Measurements from ENCODE around the gene GLB1L. TPM values are rescaled to one million over a fixed set of nuclear protein-coding genes. Genes with fewer than 3 reads are reported as not detected.

GLB1L gene
- total RNA-seq, 6 experiments from 2014 or later, result 4.4 to 7.6 (median 5.5) TPM

DNA sequence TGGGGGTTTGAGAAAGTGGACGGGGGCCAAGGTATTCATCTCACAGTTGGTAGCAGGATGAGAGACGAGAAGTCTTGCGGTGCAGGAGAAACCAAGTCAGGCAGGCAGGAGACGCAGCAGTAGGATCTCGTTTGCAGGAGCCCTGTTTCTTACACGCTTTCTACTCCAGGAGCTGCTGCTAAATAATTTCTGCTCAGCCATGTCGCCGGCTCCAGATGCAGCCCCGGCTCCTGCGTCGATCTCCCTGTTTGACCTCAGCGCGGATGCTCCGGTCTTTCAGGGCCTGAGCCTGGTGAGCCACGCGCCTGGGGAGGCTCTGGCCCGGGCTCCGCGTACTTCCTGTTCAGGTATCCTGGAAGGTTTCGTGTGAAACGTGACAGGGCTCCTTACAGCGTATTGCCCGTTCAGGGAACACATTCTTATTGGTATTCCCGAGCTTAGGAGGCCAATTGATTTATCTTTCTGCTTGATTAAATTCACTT, 15.1 kb downstream of the GLB1L start:
- Mint-ChIP-seq H3K27ac (peak overlapping the region; percentile 90), H3K36me3 (ENCODE audit: low read depth) (peaks cover 9% of the 10 kb centered on the region), H3K4me3 (peak overlapping the region; percentile 96), H3K4me1 (ENCODE audit: low read depth) (peaks cover 25% of the 10 kb centered on the region), H3K9me3 (no peaks in the 10 kb centered on the region), H3K27me3 (ENCODE audit: insufficient read depth) (no peaks in the 10 kb centered on the region)
- TF ChIP-seq, protein P1, sequence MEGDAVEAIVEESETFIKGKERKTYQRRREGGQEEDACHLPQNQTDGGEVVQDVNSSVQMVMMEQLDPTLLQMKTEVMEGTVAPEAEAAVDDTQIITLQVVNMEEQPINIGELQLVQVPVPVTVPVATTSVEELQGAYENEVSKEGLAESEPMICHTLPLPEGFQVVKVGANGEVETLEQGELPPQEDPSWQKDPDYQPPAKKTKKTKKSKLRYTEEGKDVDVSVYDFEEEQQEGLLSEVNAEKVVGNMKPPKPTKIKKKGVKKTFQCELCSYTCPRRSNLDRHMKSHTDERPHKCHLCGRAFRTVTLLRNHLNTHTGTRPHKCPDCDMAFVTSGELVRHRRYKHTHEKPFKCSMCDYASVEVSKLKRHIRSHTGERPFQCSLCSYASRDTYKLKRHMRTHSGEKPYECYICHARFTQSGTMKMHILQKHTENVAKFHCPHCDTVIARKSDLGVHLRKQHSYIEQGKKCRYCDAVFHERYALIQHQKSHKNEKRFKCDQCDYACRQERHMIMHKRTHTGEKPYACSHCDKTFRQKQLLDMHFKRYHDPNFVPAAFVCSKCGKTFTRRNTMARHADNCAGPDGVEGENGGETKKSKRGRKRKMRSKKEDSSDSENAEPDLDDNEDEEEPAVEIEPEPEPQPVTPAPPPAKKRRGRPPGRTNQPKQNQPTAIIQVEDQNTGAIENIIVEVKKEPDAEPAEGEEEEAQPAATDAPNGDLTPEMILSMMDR (IDR thresholded peaks at IDR 0.05), result no peak
- DNase-seq, result no peak

- peak within 1 kb of the TSS; percentile 90 for H3K27ac Mint-ChIP-seq
- DNase-seq, result peak; percentile 99
- no peaks in the 10 kb centered on the region for H3K9me3 Mint-ChIP-seq
- peaks cover 6% of the 10 kb centered on the region for H3K36me3 Mint-ChIP-seq (ENCODE audit: low read depth)
- peak within 1 kb of the TSS; percentile 96 for H3K4me3 Mint-ChIP-seq
- TF ChIP-seq, protein P1 (IDR thresholded peaks at IDR 0.05), result no peak
- peaks cover 25% of the 10 kb centered on the region for H3K4me1 Mint-ChIP-seq (ENCODE audit: low read depth)
- no peaks in the 10 kb centered on the region for H3K27me3 Mint-ChIP-seq (ENCODE audit: insufficient read depth)
Measured at GRCh38 chr2:219229305-219230058, 15.8 kb downstream of the GLB1L start, which contains the start of the genes ANKZF1 and ATG9A. TSS of gene ANKZF1 (plus strand) at chr2:219229806. CDS start at chr2:219230258, 452 bp downstream. TSS of gene ATG9A (minus strand) at chr2:219229636. CDS start at chr2:219228024, 1,612 bp downstream.

DNA sequence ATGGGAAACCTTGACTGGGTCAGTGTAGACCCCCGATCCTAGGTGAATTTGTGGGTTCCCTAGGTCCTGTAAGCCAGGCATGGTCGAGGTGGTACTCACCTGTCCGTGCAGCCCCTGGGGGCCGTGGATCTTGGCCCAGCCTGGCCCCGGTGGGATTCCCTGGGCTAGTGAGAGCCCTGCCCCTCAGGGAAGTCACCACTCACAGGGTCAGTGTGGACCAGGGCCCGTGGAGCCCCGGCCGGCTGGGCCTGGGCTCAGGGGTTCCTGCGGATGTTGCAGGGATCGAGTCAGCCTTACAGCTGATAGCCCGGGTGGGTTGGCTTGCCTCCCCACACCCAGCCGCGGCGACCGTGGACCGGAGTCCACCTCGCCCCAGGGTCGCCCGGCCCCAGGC, 16.3 kb downstream of the GLB1L start:
- no peaks in the 10 kb centered on the region for H3K27me3 Mint-ChIP-seq (ENCODE audit: insufficient read depth)
- peak overlapping the region; percentile 45 for H3K27ac Mint-ChIP-seq
- H3K4me1 Mint-ChIP-seq (ENCODE audit: low read depth), result peaks cover 25% of the 10 kb centered on the region
- peak overlapping the region; percentile 96 for H3K4me3 Mint-ChIP-seq
- no peak for DNase-seq
- TF ChIP-seq, protein P1 (IDR thresholded peaks at IDR 0.05), result no peak
- H3K9me3 Mint-ChIP-seq, result no peaks in the 10 kb centered on the region
- H3K36me3 Mint-ChIP-seq (ENCODE audit: low read depth), result peaks cover 5% of the 10 kb centered on the region; the same call in 1 of the 2 replicates

DNA sequence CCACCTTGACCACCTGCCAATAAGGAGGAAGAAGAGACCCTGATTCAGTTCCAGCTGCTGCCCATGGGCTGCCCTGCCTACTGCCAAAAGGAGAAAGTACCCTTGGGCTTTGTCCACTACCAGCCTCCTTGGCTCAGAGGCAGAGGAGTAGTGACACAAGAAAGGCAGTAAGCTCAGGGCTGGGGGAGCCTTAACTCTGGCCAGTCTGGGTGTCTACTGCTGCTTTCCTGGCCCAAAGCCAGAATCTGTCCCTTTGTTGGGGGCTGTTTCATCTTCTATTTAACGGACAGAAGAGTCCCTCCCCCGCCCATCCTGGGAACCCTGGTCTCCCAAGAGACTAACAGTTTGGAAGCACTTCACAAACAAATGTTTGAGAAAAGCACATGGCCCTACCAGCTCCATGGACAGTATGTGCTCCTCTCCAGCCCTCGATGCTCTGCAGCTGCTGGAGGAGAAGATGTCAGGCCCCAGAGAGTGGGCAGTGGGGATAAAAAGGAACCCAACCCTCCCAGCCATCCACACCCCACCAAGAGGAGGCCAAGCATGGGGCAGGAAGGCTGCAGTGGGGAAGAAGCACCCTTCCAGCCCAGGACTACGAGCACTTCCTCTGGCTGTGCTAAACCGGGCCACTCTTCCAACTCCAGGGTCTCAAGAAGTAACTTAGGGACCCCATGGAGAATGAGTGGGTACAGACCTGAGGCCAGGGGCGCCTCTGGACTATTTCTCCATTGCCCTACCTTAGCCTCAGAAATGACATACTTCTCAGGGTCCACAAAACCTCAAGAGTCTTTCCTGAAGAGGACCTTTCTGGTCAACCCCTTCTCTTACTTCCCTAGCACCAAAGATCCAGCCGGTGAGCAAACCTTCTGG, 17.0 kb downstream of the GLB1L start:
- TF ChIP-seq, protein P1 (IDR thresholded peaks at IDR 0.05), result no peak
- Mint-ChIP-seq H3K4me3 (peak overlapping the region; percentile 96), H3K4me1 (ENCODE audit: low read depth) (peaks cover 25% of the 10 kb centered on the region), H3K9me3 (no peaks in the 10 kb centered on the region), H3K27ac (peak overlapping the region; percentile 45), H3K27me3 (ENCODE audit: insufficient read depth) (no peaks in the 10 kb centered on the region), H3K36me3 (ENCODE audit: low read depth) (peaks cover 8% of the 10 kb centered on the region)
- DNase-seq, result no peak

DNA sequence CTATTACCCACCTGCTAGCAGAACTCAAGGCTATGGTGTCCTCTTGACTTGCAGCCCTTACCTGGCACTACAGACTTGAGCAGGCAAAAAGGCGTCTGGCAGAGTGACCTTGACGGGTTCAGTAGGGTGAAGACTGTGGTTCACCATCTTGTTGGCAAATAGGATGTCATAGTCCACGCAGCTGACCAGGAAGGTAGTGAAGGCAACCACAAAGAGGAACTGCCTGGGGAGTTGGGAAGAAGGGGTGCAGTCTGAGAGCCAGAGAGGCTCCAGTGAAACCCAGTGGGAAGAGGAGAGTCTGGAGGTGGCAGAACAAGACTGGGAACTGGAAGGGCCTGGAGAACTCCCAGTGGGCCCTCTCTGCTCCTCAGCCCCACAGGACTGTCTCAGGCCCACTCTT, 19.9 kb downstream of the GLB1L start:
- Mint-ChIP-seq H3K27me3 (ENCODE audit: insufficient read depth) (no peaks in the 10 kb centered on the region), H3K9me3 (no peaks in the 10 kb centered on the region), H3K27ac (no peak overlapping the region), H3K4me1 (ENCODE audit: low read depth) (peaks cover 18% of the 10 kb centered on the region), H3K36me3 (ENCODE audit: low read depth) (peaks cover 9% of the 10 kb centered on the region), H3K4me3 (no peak overlapping the region)
- TF ChIP-seq, protein P1 (IDR thresholded peaks at IDR 0.05), result no peak
- DNase-seq, result no peak

Data from HFFc6 (cell line).